ENCODE results near the gene NR2F1.

- TF ChIP-seq POLR2A (IDR thresholded peaks at IDR 0.05): no peak
- TF ChIP-seq CTCF (IDR thresholded peaks at IDR 0.05): no peak
These were observed 21.9 kb downstream of the NR2F1 start for GRCh38 chr5:93604644-93605515.
